ENCODE results near the gene SST. TPM values are rescaled to one million over a fixed set of nuclear protein-coding genes. Genes with fewer than 3 reads are reported as not detected.

The SST gene
- total and polyA plus RNA-seq, 10 of the 15 experiments (the other 5 are each of a cell fraction or from before 2014, with no cell fraction given) = 0.35 to 0.38 TPM; not detected in 8

- no peak for TF ChIP-seq BCL3 (IDR thresholded peaks at IDR 0.05; ENCODE audit: borderline replicate concordance, insufficient read depth, low read depth, low read length, poor library complexity, severe bottlenecking)
Measured at GRCh38 chr3:187630404-187630803, 39.8 kb downstream of the SST start (continued).

- ChIA-PET POLR2A (no interaction called here), CTCF (interaction anchor here (1.0 kb wide), 1 partner anchor 14 kb away, joined by 3 read pairs; no protein-coding TSS in a partner anchor), RAD21 (ENCODE audit: unreplicated experiment) (no interaction called here), SMC1A (ENCODE audit: uncharacterized antibody, unreplicated experiment) (no interaction called here)
- Histone ChIP-seq H3K36me3 (ENCODE audit: control insufficient read depth in 2 of 2, insufficient read depth in 2 of 2, low read length in 1 of 2) (no peaks in the 10 kb centered on the region), H3K27me3 (replicated peaks in 1 of 2; ENCODE audit: control insufficient read depth in 2 of 2, insufficient read depth in 2 of 2, low read length in 1 of 2) (no peaks in the 10 kb centered on the region; a peak in 2 of 4 replicates), H3K4me3 (no peak overlapping the region), H3K79me2 (ENCODE audit: control insufficient read depth, insufficient read depth, low read length) (no peaks in the 10 kb centered on the region), H3K4me1 (ENCODE audit: control insufficient read depth, insufficient read depth, low read length) (no peaks in the 10 kb centered on the region), H3K4me2 (ENCODE audit: control insufficient read depth, insufficient read depth) (no peak overlapping the region), H4K20me1 (ENCODE audit: control insufficient read depth, insufficient read depth) (no peaks in the 10 kb centered on the region), H3K9me3 (replicated peaks; ENCODE audit: control insufficient read depth, insufficient read depth, low read length) (no peaks in the 10 kb centered on the region; the same call in 2 of the 3 replicates), H3K9ac (ENCODE audit: control insufficient read depth, insufficient read depth, low read length) (no peak overlapping the region), H3K27ac (ENCODE audit: control insufficient read depth, insufficient read depth) (no peak overlapping the region), H2AFZ (ENCODE audit: control insufficient read depth, low read depth, low read length) (no peak overlapping the region)
- in situ Hi-C loops (cut with MboI) = no loop called here
- no TSS peak for BruUV-seq (replicated peaks)
- intact Hi-C loops (cut with micrococcal nuclease; ENCODE audit: unreplicated experiment) = no loop called here
- 39% methylated on average over 4 of the region's 4 CpGs for WGBS (ENCODE audit: insufficient coverage, insufficient replicate concordance, low lambda C conversion rate, missing lambda C conversion rate)
- ATAC-seq = no peak
- DNase-seq (ENCODE audit: low read depth, low spot score) = no peak
- FAIRE-seq = no peak
- TF ChIP-seq ZSCAN29 (IDR thresholded peaks at IDR 0.05) (no peak), FOXK2 (IDR thresholded peaks at IDR 0.05) (no peak)
Measured at GRCh38 chr3:187629711-187630110, 40.5 kb downstream of the SST start.

GRCh38 chr3:187628169-187628568, 42.0 kb downstream of the SST start:
- no TSS peak for BruUV-seq (replicated peaks)
- no peak overlapping the region for H3K9ac ChIP-seq (ENCODE audit: control insufficient read depth, insufficient read depth, low read length)
- ChIA-PET SMC1A (ENCODE audit: uncharacterized antibody, unreplicated experiment) (no interaction called here), POLR2A (no interaction called here), CTCF (no interaction called here), RAD21 (ENCODE audit: unreplicated experiment) (no interaction called here)
- H3K27ac ChIP-seq (ENCODE audit: control insufficient read depth, insufficient read depth) = no peak overlapping the region
- WGBS (ENCODE audit: insufficient coverage, insufficient replicate concordance, low lambda C conversion rate, missing lambda C conversion rate) = 3% methylated on average over 3 of the region's 3 CpGs
- FAIRE-seq = no peak
- H3K9me3 ChIP-seq (replicated peaks; ENCODE audit: control insufficient read depth, insufficient read depth, low read length) = no peaks in the 10 kb centered on the region
- intact Hi-C loops (cut with micrococcal nuclease; ENCODE audit: unreplicated experiment) = no loop called here
- H3K4me3 ChIP-seq = no peak overlapping the region
- in situ Hi-C loops (cut with MboI) = no loop called here
- no peak for ATAC-seq
- no peak for DNase-seq (ENCODE audit: low read depth, low spot score)
- H3K4me2 ChIP-seq (ENCODE audit: control insufficient read depth, insufficient read depth) = no peak overlapping the region
- H3K79me2 ChIP-seq (ENCODE audit: control insufficient read depth, insufficient read depth, low read length) = no peaks in the 10 kb centered on the region
- H3K4me1 ChIP-seq (ENCODE audit: control insufficient read depth, insufficient read depth, low read length) = no peaks in the 10 kb centered on the region
- H2AFZ ChIP-seq (ENCODE audit: control insufficient read depth, low read depth, low read length) = no peak overlapping the region
- no peaks in the 10 kb centered on the region for H3K36me3 ChIP-seq (ENCODE audit: control insufficient read depth in 2 of 2, insufficient read depth in 2 of 2, low read length in 1 of 2)
- no peaks in the 10 kb centered on the region; a peak in 2 of 4 replicates for H3K27me3 ChIP-seq (replicated peaks in 1 of 2; ENCODE audit: control insufficient read depth in 2 of 2, insufficient read depth in 2 of 2, low read length in 1 of 2)
- no peaks in the 10 kb centered on the region for H4K20me1 ChIP-seq (ENCODE audit: control insufficient read depth, insufficient read depth)
- TF ChIP-seq NFYA (IDR thresholded peaks at IDR 0.05; ENCODE audit: borderline replicate concordance, low read depth, low read length) (no peak), SP1 (IDR thresholded peaks at IDR 0.05; ENCODE audit: low read depth, low read length) (no peak), NFIC (IDR thresholded peaks at IDR 0.05; ENCODE audit: low read depth, low read length) (no peak), SIN3A (IDR thresholded peaks at IDR 0.05; ENCODE audit: low read depth, low read length) (no peak), MEF2B (IDR thresholded peaks at IDR 0.05; ENCODE audit: partially characterized antibody, poor library complexity, severe bottlenecking) (no peak), SMAD5 (IDR thresholded peaks at IDR 0.05; ENCODE audit: low read depth) (no peak)
- TF ChIP-seq, protein P1, sequence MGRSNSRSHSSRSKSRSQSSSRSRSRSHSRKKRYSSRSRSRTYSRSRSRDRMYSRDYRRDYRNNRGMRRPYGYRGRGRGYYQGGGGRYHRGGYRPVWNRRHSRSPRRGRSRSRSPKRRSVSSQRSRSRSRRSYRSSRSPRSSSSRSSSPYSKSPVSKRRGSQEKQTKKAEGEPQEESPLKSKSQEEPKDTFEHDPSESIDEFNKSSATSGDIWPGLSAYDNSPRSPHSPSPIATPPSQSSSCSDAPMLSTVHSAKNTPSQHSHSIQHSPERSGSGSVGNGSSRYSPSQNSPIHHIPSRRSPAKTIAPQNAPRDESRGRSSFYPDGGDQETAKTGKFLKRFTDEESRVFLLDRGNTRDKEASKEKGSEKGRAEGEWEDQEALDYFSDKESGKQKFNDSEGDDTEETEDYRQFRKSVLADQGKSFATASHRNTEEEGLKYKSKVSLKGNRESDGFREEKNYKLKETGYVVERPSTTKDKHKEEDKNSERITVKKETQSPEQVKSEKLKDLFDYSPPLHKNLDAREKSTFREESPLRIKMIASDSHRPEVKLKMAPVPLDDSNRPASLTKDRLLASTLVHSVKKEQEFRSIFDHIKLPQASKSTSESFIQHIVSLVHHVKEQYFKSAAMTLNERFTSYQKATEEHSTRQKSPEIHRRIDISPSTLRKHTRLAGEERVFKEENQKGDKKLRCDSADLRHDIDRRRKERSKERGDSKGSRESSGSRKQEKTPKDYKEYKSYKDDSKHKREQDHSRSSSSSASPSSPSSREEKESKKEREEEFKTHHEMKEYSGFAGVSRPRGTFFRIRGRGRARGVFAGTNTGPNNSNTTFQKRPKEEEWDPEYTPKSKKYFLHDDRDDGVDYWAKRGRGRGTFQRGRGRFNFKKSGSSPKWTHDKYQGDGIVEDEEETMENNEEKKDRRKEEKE (IDR thresholded peaks at IDR 0.05) = no peak
- TF ChIP-seq, protein P2, sequence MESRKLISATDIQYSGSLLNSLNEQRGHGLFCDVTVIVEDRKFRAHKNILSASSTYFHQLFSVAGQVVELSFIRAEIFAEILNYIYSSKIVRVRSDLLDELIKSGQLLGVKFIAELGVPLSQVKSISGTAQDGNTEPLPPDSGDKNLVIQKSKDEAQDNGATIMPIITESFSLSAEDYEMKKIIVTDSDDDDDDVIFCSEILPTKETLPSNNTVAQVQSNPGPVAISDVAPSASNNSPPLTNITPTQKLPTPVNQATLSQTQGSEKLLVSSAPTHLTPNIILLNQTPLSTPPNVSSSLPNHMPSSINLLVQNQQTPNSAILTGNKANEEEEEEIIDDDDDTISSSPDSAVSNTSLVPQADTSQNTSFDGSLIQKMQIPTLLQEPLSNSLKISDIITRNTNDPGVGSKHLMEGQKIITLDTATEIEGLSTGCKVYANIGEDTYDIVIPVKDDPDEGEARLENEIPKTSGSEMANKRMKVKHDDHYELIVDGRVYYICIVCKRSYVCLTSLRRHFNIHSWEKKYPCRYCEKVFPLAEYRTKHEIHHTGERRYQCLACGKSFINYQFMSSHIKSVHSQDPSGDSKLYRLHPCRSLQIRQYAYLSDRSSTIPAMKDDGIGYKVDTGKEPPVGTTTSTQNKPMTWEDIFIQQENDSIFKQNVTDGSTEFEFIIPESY (IDR thresholded peaks at IDR 0.05) = no peak

Data from GM12878 (cell line).